HL-60 (cell line): ENCODE data around the gene TUT7.

Experiments used
- DNase-seq, 2 experiments: peaks; one replicate each; pipeline ENCODE4 v3.0.0-alpha.2; 2010 to 2020; ENCODE audit warnings: low read depth in 1 of 2, low spot score in 1 of 2
- H3K27ac ChIP-seq: fragments of 250-450 bp; sonication (Bioruptor Pico); replicated peaks from 2 replicates; pipeline ENCODE4 v1.5.1; 2020; ENCODE audit warnings: mild to moderate bottlenecking, moderate library complexity
- H3K27me3 ChIP-seq: fragments of 250-450 bp; sonication (Bioruptor Pico); 2 replicates; pipeline ENCODE4 v1.5.1; 2021; ENCODE audit warnings: mild to moderate bottlenecking, moderate library complexity; ENCODE audit not compliant: insufficient read depth, poor library complexity, severe bottlenecking
- H3K4me3 ChIP-seq: replicated peaks from 2 replicates; pipeline ENCODE4 v1.5.1; 2011; ENCODE audit warnings: mild to moderate bottlenecking, control low read depth, low read length; ENCODE audit not compliant: insufficient read depth
- CTCF ChIP-seq: IDR thresholded peaks from one replicate; pipeline ENCODE4 v1.5.1; 2011; ENCODE audit warnings: low read length, control low read depth, inconsistent platforms; ENCODE audit not compliant: insufficient read depth
- GABPA ChIP-seq: IDR thresholded peaks from 2 replicates; pipeline ENCODE4 v1.6.1; 2012; ENCODE audit warnings: low read depth
- POLR2AphosphoS5 ChIP-seq: IDR thresholded peaks from 2 replicates; pipeline ENCODE4 v1.6.1; 2012; ENCODE audit warnings: low read depth
- REST ChIP-seq: IDR thresholded peaks from 2 replicates; pipeline ENCODE4 v1.6.1; 2012; ENCODE audit warnings: low read depth; ENCODE audit not compliant: insufficient replicate concordance
- SPI1 ChIP-seq: IDR thresholded peaks from 2 replicates; pipeline ENCODE4 v1.6.1; 2012; ENCODE audit warnings: low read depth, mild to moderate bottlenecking, borderline replicate concordance

Gene TUT7

GRCh38 chr9:86282979-86283535 lies 71.2 kb downstream of the TUT7 start:
- no peaks in the 10 kb centered on the region for H3K27me3 ChIP-seq
- peak; percentile 51 to 61 for DNase-seq
- H3K4me3 ChIP-seq, result peak overlapping the region; percentile 93
- peak overlapping the region; percentile 92 for H3K27ac ChIP-seq
- TF ChIP-seq REST, result no peak
- no peak for TF ChIP-seq POLR2AphosphoS5
- TF ChIP-seq CTCF, result no peak
- no peak for TF ChIP-seq SPI1
- no peak for TF ChIP-seq GABPA

- Histone ChIP-seq H3K27me3 (no peaks in the 10 kb centered on the region), H3K27ac (peak within 1 kb of the TSS; percentile 92), H3K4me3 (peak within 1 kb of the TSS; percentile 93)
- peak; percentile 70 to 92 for DNase-seq
- TF ChIP-seq CTCF (no peak), POLR2AphosphoS5 (peak; percentile 71), GABPA (peak; percentile 34; the same call in 1 of the 2 replicates)
Observed at GRCh38 chr9:86282077-86282978, 71.9 kb downstream of the TUT7 start, which contains the start of gene ISCA1. TSS of gene ISCA1 (minus strand) at chr9:86282538. CDS start at chr9:86282458, 80 bp downstream.

GRCh38 chr9:86281593-86282076 lies 72.6 kb downstream of the TUT7 start:
- no peak for DNase-seq
- Histone ChIP-seq H3K27ac (peak overlapping the region; percentile 92), H3K27me3 (no peaks in the 10 kb centered on the region), H3K4me3 (peak overlapping the region; percentile 93)
- no peak for TF ChIP-seq POLR2AphosphoS5

GRCh38 chr9:86280580-86280979 lies 73.6 kb downstream of the TUT7 start:
- no peak overlapping the region for H3K27ac ChIP-seq
- H3K27me3 ChIP-seq, result no peaks in the 10 kb centered on the region
- DNase-seq, result no peak
- no peak overlapping the region for H3K4me3 ChIP-seq
- TF ChIP-seq SPI1 (no peak), GABPA (no peak), POLR2AphosphoS5 (no peak), REST (no peak), CTCF (no peak)
